ENCODE measurements around the gene PPP1R12B.
A peak's percentile ranks its signal among the peaks of the same experiment; 100 is the strongest.

Gene PPP1R12B

GRCh38 chr1:202565890-202566602 lies 217.5 kb downstream of the PPP1R12B start:
- Histone ChIP-seq H3K27ac (no peak overlapping the region), H3K27me3 (replicated peaks) (no peaks in the 10 kb centered on the region), H3K4me3 (ENCODE audit: low read depth, low read length) (no peak overlapping the region), H3K36me3 (replicated peaks) (no peaks in the 10 kb centered on the region)
- TF ChIP-seq CTCF (IDR thresholded peaks at IDR 0.05; ENCODE audit: low read depth, low read length, missing control alignments): no peak
- DNase-seq: no peak
- in situ Hi-C loops (cut with HindIII; ENCODE audit: low pct_ligation_motif_present, low sequenced_read_pairs): no loop called here

GRCh38 chr1:202567738-202568137 lies 219.2 kb downstream of the PPP1R12B start:
- no peak for TF ChIP-seq CTCF (IDR thresholded peaks at IDR 0.05; ENCODE audit: low read depth, low read length, missing control alignments)
- no peaks in the 10 kb centered on the region for H3K27me3 ChIP-seq (replicated peaks)
- no peak for DNase-seq
- no peaks in the 10 kb centered on the region for H3K36me3 ChIP-seq (replicated peaks)
- in situ Hi-C loops (cut with HindIII; ENCODE audit: low pct_ligation_motif_present, low sequenced_read_pairs): no loop called here
- H3K27ac ChIP-seq: peak overlapping the region; percentile 16
- H3K4me3 ChIP-seq (ENCODE audit: low read depth, low read length): no peak overlapping the region

GRCh38 chr1:202568410-202568809 lies 219.9 kb downstream of the PPP1R12B start:
- no peak overlapping the region for H3K27ac ChIP-seq

GRCh38 chr1:202568826-202569225 lies 220.3 kb downstream of the PPP1R12B start:
- no peaks in the 10 kb centered on the region for H3K27me3 ChIP-seq (replicated peaks)
- in situ Hi-C loops (cut with HindIII; ENCODE audit: low pct_ligation_motif_present, low sequenced_read_pairs): no loop called here
- no peak for TF ChIP-seq CTCF (IDR thresholded peaks at IDR 0.05; ENCODE audit: low read depth, low read length, missing control alignments)
- H3K27ac ChIP-seq: no peak overlapping the region
- H3K36me3 ChIP-seq (replicated peaks): no peaks in the 10 kb centered on the region
- DNase-seq: no peak
- H3K4me3 ChIP-seq (ENCODE audit: low read depth, low read length): no peak overlapping the region

More at GRCh38 chr1:202568410-202568809, 219.9 kb downstream of the PPP1R12B start:
- Histone ChIP-seq H3K27me3 (replicated peaks) (no peaks in the 10 kb centered on the region), H3K36me3 (replicated peaks) (no peaks in the 10 kb centered on the region), H3K4me3 (ENCODE audit: low read depth, low read length) (no peak overlapping the region)
- DNase-seq: no peak
- no peak for TF ChIP-seq CTCF (IDR thresholded peaks at IDR 0.05; ENCODE audit: low read depth, low read length, missing control alignments)
- in situ Hi-C loops (cut with HindIII; ENCODE audit: low pct_ligation_motif_present, low sequenced_read_pairs): no loop called here

- in situ Hi-C loops (cut with HindIII; ENCODE audit: low pct_ligation_motif_present, low sequenced_read_pairs): no loop called here
- no peak overlapping the region for H3K27ac ChIP-seq
- no peaks in the 10 kb centered on the region for H3K27me3 ChIP-seq (replicated peaks)
Measured at GRCh38 chr1:202569393-202570322, 221.2 kb downstream of the PPP1R12B start.

More at GRCh38 chr1:202569393-202570322, 221.2 kb downstream of the PPP1R12B start:
- no peaks in the 10 kb centered on the region for H3K36me3 ChIP-seq (replicated peaks)
- no peak overlapping the region for H3K4me3 ChIP-seq (ENCODE audit: low read depth, low read length)
- no peak for TF ChIP-seq CTCF (IDR thresholded peaks at IDR 0.05; ENCODE audit: low read depth, low read length, missing control alignments)
- no peak for DNase-seq
